Measurements from ENCODE around the gene FAM151A. TPM values are rescaled to one million over a fixed set of nuclear protein-coding genes. Genes with fewer than 3 reads are reported as not detected.

The FAM151A gene
- polyA plus RNA-seq, 3 donors = not detected

GRCh38 chr1:54594463-54594862 is 28.9 kb downstream of the FAM151A start:
- H3K9me3 ChIP-seq (replicated peaks in 1 of 2; ENCODE audit: control insufficient read depth in 1 of 2, insufficient read depth in 1 of 2, low read length in 2 of 2) = no peaks in the 10 kb centered on the region
- H3K4me1 ChIP-seq (ENCODE audit: control insufficient read depth in 1 of 2, insufficient read depth in 2 of 2, low read length in 2 of 2) = no peaks in the 10 kb centered on the region
- H3K4me3 ChIP-seq (replicated peaks in 1 of 3; ENCODE audit: low read depth in 2 of 3, low read length in 3 of 3) = no peak overlapping the region
- H3K27me3 Mint-ChIP-seq (ENCODE audit: low read depth in 3 of 3) = peaks cover 0 to 1% (median 0%) of the 10 kb centered on the region in 3 donors
- H4K20me1 ChIP-seq (ENCODE audit: insufficient read depth, low read length) = no peaks in the 10 kb centered on the region
- no peak overlapping the region for H3K4me2 ChIP-seq (replicated peaks; ENCODE audit: extremely low read depth, low read length, poor library complexity, severe bottlenecking)
- WGBS (ENCODE audit: insufficient coverage) = 86% methylated on average over 9 of the region's 16 CpGs
- no peak overlapping the region for H3K9ac ChIP-seq (ENCODE audit: insufficient read depth, low read length, poor library complexity, severe bottlenecking)
- H3K4me1 Mint-ChIP-seq = no peaks in the 10 kb centered on the region
- no peaks in the 10 kb centered on the region for H3K36me3 ChIP-seq (replicated peaks in 1 of 2; ENCODE audit: control insufficient read depth in 1 of 2, insufficient read depth in 2 of 2, low read length in 2 of 2)
- H3K27ac ChIP-seq (ENCODE audit: low read depth in 1 of 2, low read length in 2 of 2) = no peak overlapping the region
- H3K36me3 Mint-ChIP-seq = peaks cover 12 to 33% of the 10 kb centered on the region in 2 donors
- no peak overlapping the region for H3K4me3 Mint-ChIP-seq
- TF ChIP-seq CTCF (IDR thresholded peaks at IDR 0.05) = no peak
- intact Hi-C loops (cut with micrococcal nuclease) = no loop called here
- no peak overlapping the region for H2AFZ ChIP-seq (ENCODE audit: insufficient read depth, low read depth, low read length, poor library complexity, severe bottlenecking)
- no peaks in the 10 kb centered on the region for H3K9me3 Mint-ChIP-seq
- no peak for DNase-seq
- no peaks in the 10 kb centered on the region for H3K27me3 ChIP-seq (ENCODE audit: control insufficient read depth in 2 of 2, insufficient read depth in 2 of 2, low read length in 2 of 2)
- H3K79me2 ChIP-seq (ENCODE audit: insufficient read depth, low read length) = no peaks in the 10 kb centered on the region
- no peak overlapping the region for H3K27ac Mint-ChIP-seq

- H3K36me3 Mint-ChIP-seq = peaks cover 9 to 29% of the 10 kb centered on the region in 2 donors
- H3K4me1 ChIP-seq (ENCODE audit: control insufficient read depth in 1 of 2, insufficient read depth in 2 of 2, low read length in 2 of 2) = no peaks in the 10 kb centered on the region
- H3K9ac ChIP-seq (ENCODE audit: insufficient read depth, low read length, poor library complexity, severe bottlenecking) = no peak overlapping the region
- H2AFZ ChIP-seq (ENCODE audit: insufficient read depth, low read depth, low read length, poor library complexity, severe bottlenecking) = no peak overlapping the region
- intact Hi-C loops (cut with micrococcal nuclease) = no loop called here
- no peak overlapping the region for H3K27ac ChIP-seq (ENCODE audit: low read depth in 1 of 2, low read length in 2 of 2)
- no peak overlapping the region for H3K4me2 ChIP-seq (replicated peaks; ENCODE audit: extremely low read depth, low read length, poor library complexity, severe bottlenecking)
- H3K27ac Mint-ChIP-seq = peak overlapping the region in 1 of 7 donors; percentile 13
- no peaks in the 10 kb centered on the region for H3K9me3 Mint-ChIP-seq
- no peaks in the 10 kb centered on the region for H3K9me3 ChIP-seq (replicated peaks in 1 of 2; ENCODE audit: control insufficient read depth in 1 of 2, insufficient read depth in 1 of 2, low read length in 2 of 2)
- H4K20me1 ChIP-seq (ENCODE audit: insufficient read depth, low read length) = no peaks in the 10 kb centered on the region
- no peaks in the 10 kb centered on the region for H3K4me1 Mint-ChIP-seq
- H3K36me3 ChIP-seq (replicated peaks in 1 of 2; ENCODE audit: control insufficient read depth in 1 of 2, insufficient read depth in 2 of 2, low read length in 2 of 2) = no peaks in the 10 kb centered on the region
- no peak for TF ChIP-seq CTCF (IDR thresholded peaks at IDR 0.05)
- H3K4me3 Mint-ChIP-seq = no peak overlapping the region
- no peak for DNase-seq
- no peaks in the 10 kb centered on the region for H3K27me3 ChIP-seq (ENCODE audit: control insufficient read depth in 2 of 2, insufficient read depth in 2 of 2, low read length in 2 of 2)
- peaks cover 0 to 1% (median 0%) of the 10 kb centered on the region in 3 donors for H3K27me3 Mint-ChIP-seq (ENCODE audit: low read depth in 3 of 3)
- WGBS (ENCODE audit: insufficient coverage) = 92% methylated on average over 8 of the region's 10 CpGs
- no peak overlapping the region for H3K4me3 ChIP-seq (replicated peaks in 1 of 3; ENCODE audit: low read depth in 2 of 3, low read length in 3 of 3)
- H3K79me2 ChIP-seq (ENCODE audit: insufficient read depth, low read length) = no peaks in the 10 kb centered on the region
Measured at GRCh38 chr1:54593571-54594160, 29.7 kb downstream of the FAM151A start.
